Loucy (cell line): ENCODE data around the gene AKAP11.

Source experiments
- H2AFZ ChIP-seq: fragments of 200-600 bp; sonication (generic); 2 replicates; pipeline ENCODE4 v1.6.0; 2016; ENCODE audit warnings: antibody characterized with exemption, mild to moderate bottlenecking, low read length, moderate library complexity
- H3F3A ChIP-seq: fragments of 200-600 bp; 2 replicates; pipeline ENCODE4 v1.6.0; 2016; ENCODE audit warnings: antibody characterized with exemption, low read depth, mild to moderate bottlenecking
- H3K27me3 ChIP-seq: fragments of 200-600 bp; sonication (generic); 2 replicates; pipeline ENCODE4 v1.6.1; 2014; ENCODE audit warnings: low read length, mild to moderate bottlenecking; ENCODE audit not compliant: insufficient read depth, poor library complexity, severe bottlenecking
- H3K36me3 ChIP-seq: fragments of 200-600 bp; sonication (generic); 2 replicates; pipeline ENCODE4 v1.6.1; 2016; ENCODE audit warnings: low read length; ENCODE audit not compliant: insufficient read depth
- H3K4me1 ChIP-seq: fragments of 200-600 bp; sonication (generic); 2 replicates; pipeline ENCODE4 v1.5.1; 2014; ENCODE audit warnings: low read length, mild to moderate bottlenecking; ENCODE audit not compliant: insufficient read depth, poor library complexity, severe bottlenecking
- H3K4me2 ChIP-seq: fragments of 200-600 bp; sonication (generic); 2 replicates; pipeline ENCODE4 v1.6.0; 2014; ENCODE audit warnings: antibody characterized with exemption, low read length, low read depth, mild to moderate bottlenecking; ENCODE audit not compliant: poor library complexity, severe bottlenecking
- H3K4me3 ChIP-seq: fragments of 200-600 bp; sonication (generic); 2 replicates; pipeline ENCODE4 v1.5.1; 2014; ENCODE audit warnings: low read length, mild to moderate bottlenecking, mixed read lengths; ENCODE audit not compliant: poor library complexity, severe bottlenecking
- H3K79me2 ChIP-seq: fragments of 200-600 bp; sonication (generic); 2 replicates; pipeline ENCODE4 v1.6.1; 2014; ENCODE audit warnings: low read length; ENCODE audit not compliant: insufficient read depth
- H3K9ac ChIP-seq: fragments of 200-600 bp; sonication (generic); 2 replicates; pipeline ENCODE4 v1.6.0; 2014; ENCODE audit warnings: mild to moderate bottlenecking, low read depth, low read length, moderate library complexity; ENCODE audit not compliant: poor library complexity, severe bottlenecking
- H3K9me2 ChIP-seq: fragments of 200-600 bp; sonication (generic); replicated peaks from 2 replicates; pipeline ENCODE4 v1.6.1; 2016; ENCODE audit warnings: low read depth, low read length, mixed read lengths
- H3K9me3 ChIP-seq: fragments of 200-600 bp; sonication (generic); 2 replicates; pipeline ENCODE4 v1.6.1; 2014; ENCODE audit warnings: mild to moderate bottlenecking, antibody characterized with exemption, low read length, low read depth; ENCODE audit not compliant: insufficient read depth
- H4K20me1 ChIP-seq: fragments of 200-600 bp; sonication (generic); 2 replicates; pipeline ENCODE4 v1.6.0; 2014; ENCODE audit warnings: antibody characterized with exemption, low read length, mild to moderate bottlenecking; ENCODE audit not compliant: insufficient read depth, poor library complexity, severe bottlenecking
- EZH2phosphoT487 ChIP-seq: fragments of 200-600 bp; IDR thresholded peaks from 2 replicates; pipeline ENCODE4 v1.6.1; 2018; ENCODE audit warnings: antibody characterized with exemption, mild to moderate bottlenecking, moderate library complexity, borderline replicate concordance
- TF ChIP-seq, protein P1 (sequence below): fragments of 200-600 bp; sonication (generic); conservative IDR thresholded peaks from 2 replicates; pipeline ENCODE4 v1.5.1; 2014; ENCODE audit warnings: mild to moderate bottlenecking, antibody characterized with exemption, low read length

AKAP11 gene

DNA sequence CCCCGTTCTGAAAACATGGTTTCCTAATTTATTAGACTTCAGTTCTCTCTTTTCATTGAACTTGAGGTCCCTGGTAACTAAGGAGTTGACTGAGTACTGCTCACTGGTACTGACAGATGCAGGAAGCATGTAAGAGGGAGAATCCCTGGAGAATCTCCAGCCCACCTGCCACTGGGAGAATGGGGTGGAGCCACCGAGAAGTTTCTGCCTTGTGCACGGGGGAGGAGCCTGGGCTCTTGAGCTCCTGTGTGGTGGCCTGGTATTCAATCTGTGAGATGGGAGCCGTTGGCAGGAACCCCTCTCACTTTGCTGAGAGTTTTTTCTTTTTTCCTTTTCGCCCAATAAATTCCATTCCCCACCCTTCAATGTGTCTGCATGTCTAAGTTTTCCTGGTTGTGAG lies 13.2 kb upstream of the AKAP11 start:
- no peak overlapping the region for H3K4me2 ChIP-seq
- TF ChIP-seq EZH2phosphoT487, result no peak
- TF ChIP-seq, protein P1, sequence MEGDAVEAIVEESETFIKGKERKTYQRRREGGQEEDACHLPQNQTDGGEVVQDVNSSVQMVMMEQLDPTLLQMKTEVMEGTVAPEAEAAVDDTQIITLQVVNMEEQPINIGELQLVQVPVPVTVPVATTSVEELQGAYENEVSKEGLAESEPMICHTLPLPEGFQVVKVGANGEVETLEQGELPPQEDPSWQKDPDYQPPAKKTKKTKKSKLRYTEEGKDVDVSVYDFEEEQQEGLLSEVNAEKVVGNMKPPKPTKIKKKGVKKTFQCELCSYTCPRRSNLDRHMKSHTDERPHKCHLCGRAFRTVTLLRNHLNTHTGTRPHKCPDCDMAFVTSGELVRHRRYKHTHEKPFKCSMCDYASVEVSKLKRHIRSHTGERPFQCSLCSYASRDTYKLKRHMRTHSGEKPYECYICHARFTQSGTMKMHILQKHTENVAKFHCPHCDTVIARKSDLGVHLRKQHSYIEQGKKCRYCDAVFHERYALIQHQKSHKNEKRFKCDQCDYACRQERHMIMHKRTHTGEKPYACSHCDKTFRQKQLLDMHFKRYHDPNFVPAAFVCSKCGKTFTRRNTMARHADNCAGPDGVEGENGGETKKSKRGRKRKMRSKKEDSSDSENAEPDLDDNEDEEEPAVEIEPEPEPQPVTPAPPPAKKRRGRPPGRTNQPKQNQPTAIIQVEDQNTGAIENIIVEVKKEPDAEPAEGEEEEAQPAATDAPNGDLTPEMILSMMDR, result no peak

DNA sequence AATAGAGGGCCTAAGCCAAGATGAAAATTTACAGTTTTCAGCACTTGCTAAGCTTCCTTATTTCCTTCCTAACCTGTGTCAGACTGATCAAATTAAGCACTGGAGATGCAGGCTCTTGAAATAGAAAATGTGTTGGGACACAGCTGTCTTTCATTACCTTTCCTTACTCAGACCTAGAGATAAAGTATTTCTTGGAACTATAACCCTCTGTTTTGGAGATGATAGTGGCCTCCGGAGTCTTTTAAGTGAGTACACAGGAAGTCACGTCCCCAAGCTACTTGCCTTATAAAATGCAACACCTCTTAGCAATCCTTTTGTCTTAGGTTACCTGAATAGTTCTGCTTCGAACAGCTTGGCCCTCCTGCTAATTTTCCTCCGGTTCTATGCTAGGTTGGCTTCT lies 12.4 kb upstream of the AKAP11 start:
- H2AFZ ChIP-seq, result peak overlapping the region; percentile 57
- H3K4me1 ChIP-seq, result no peaks in the 10 kb centered on the region
- no peaks in the 10 kb centered on the region for H3K27me3 ChIP-seq
- H3K9ac ChIP-seq, result no peak overlapping the region
- TF ChIP-seq, protein P1, result no peak
- no peak for TF ChIP-seq EZH2phosphoT487
- H3F3A ChIP-seq, result no peaks in the 10 kb centered on the region
- no peaks in the 10 kb centered on the region for H3K79me2 ChIP-seq
- no peak overlapping the region for H3K4me3 ChIP-seq
- no peaks in the 10 kb centered on the region for H4K20me1 ChIP-seq
- H3K36me3 ChIP-seq, result no peaks in the 10 kb centered on the region
- H3K9me3 ChIP-seq, result no peaks in the 10 kb centered on the region; the same call in 1 of the 2 replicates
- no peak overlapping the region for H3K4me2 ChIP-seq
- H3K9me2 ChIP-seq, result no peaks in the 10 kb centered on the region

More for the DNA sequence above, 13.2 kb upstream of the AKAP11 start:
- no peak overlapping the region for H3K4me3 ChIP-seq
- no peaks in the 10 kb centered on the region for H3K36me3 ChIP-seq
- no peaks in the 10 kb centered on the region; the same call in 1 of the 2 replicates for H3K9me3 ChIP-seq
- 0 out of 2 replicates have a peak overlapping the region, but pooled peaks have one; percentile 32 for H2AFZ ChIP-seq
- no peaks in the 10 kb centered on the region for H3K9me2 ChIP-seq
- no peaks in the 10 kb centered on the region for H3K4me1 ChIP-seq
- no peak overlapping the region for H3K9ac ChIP-seq
- no peaks in the 10 kb centered on the region for H3F3A ChIP-seq
- no peaks in the 10 kb centered on the region for H4K20me1 ChIP-seq
- H3K79me2 ChIP-seq, result no peaks in the 10 kb centered on the region
- no peaks in the 10 kb centered on the region for H3K27me3 ChIP-seq

DNA sequence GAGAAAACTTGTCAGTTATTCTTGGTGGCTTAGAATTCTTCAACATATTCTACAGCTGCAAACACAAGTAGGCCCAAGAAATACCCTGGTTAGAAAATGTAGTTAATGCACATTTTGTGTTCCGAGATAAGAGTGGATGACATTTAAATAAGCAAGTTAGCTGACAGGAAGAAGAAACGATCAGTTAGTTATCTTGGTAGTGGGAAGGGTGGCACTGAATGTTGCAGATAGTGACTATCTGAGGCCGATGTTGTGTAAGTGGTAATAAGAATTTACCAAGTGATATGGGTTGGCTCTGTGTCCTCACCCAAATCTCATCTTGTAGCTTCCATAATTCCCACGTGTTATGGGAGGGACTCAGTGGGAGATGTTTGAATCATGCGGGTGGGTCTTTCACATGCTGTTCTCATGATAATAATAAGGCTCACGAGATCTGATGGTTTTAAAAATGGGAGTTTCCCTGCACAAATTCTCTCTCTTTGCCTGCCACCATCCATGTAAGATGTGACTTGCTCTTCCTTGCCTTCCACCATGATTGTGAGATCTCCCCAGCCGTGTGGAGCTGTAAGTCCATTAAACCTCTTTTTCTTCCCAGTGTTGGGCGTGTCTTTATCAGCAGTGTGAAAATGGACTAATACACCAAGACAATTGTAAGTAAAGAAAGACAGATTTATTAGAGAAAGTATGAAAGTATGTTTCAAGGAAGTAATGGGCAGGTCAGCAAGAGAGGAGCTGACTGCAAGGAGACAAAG lies 10.9 kb upstream of the AKAP11 start:
- H3K9me3 ChIP-seq, result no peaks in the 10 kb centered on the region; the same call in 1 of the 2 replicates
- H3K9me2 ChIP-seq, result no peaks in the 10 kb centered on the region
- H3K4me1 ChIP-seq, result no peaks in the 10 kb centered on the region
- no peaks in the 10 kb centered on the region for H3K36me3 ChIP-seq
- H3K9ac ChIP-seq, result no peak overlapping the region
- no peaks in the 10 kb centered on the region for H3F3A ChIP-seq
- no peak overlapping the region for H3K4me2 ChIP-seq
- H4K20me1 ChIP-seq, result no peaks in the 10 kb centered on the region
- H3K4me3 ChIP-seq, result no peak overlapping the region
- H3K27me3 ChIP-seq, result no peaks in the 10 kb centered on the region
- no peak for TF ChIP-seq EZH2phosphoT487
- TF ChIP-seq, protein P1, result no peak
- H2AFZ ChIP-seq, result no peak overlapping the region
- no peaks in the 10 kb centered on the region for H3K79me2 ChIP-seq
